GM11168 (cell line): ENCODE measurements around the gene GALNT18.

Experiments used
- in situ Hi-C: fragments of 300-500 bp; cut with MboI; formaldehyde crosslinking; loops from one replicate; pipeline ENCODE4 v1.12.0; 2022; ENCODE audit warnings: low sequenced_read_pairs; ENCODE audit not compliant: unreplicated experiment

Gene GALNT18

GRCh38 chr11:11445441-11446185 is 176.2 kb downstream of the GALNT18 start:
- in situ Hi-C loops: no loop called here

GRCh38 chr11:11444804-11445131 is 177.0 kb downstream of the GALNT18 start:
- in situ Hi-C loops: no loop called here

GRCh38 chr11:11444027-11444803 is 177.6 kb downstream of the GALNT18 start:
- in situ Hi-C loops: no loop called here

- in situ Hi-C loops: no loop called here
Measured at GRCh38 chr11:11442791-11443190, 179.0 kb downstream of the GALNT18 start.

GRCh38 chr11:11441516-11441915 is 180.3 kb downstream of the GALNT18 start:
- in situ Hi-C loops: no loop called here

- in situ Hi-C loops: no loop called here
Measured at GRCh38 chr11:11441091-11441490, 180.7 kb downstream of the GALNT18 start.

- in situ Hi-C loops: no loop called here
Measured at GRCh38 chr11:11440144-11440543, 181.7 kb downstream of the GALNT18 start.

- in situ Hi-C loops: no loop called here
Measured at GRCh38 chr11:11439591-11439990, 182.2 kb downstream of the GALNT18 start.

- in situ Hi-C loops: no loop called here
Measured at GRCh38 chr11:11436715-11437313, 185.0 kb downstream of the GALNT18 start.

GRCh38 chr11:11435635-11436034 is 186.2 kb downstream of the GALNT18 start:
- in situ Hi-C loops: no loop called here

GRCh38 chr11:11433960-11434359 is 187.8 kb downstream of the GALNT18 start:
- in situ Hi-C loops: no loop called here

GRCh38 chr11:11432621-11433319 is 189.0 kb downstream of the GALNT18 start:
- in situ Hi-C loops: no loop called here

GRCh38 chr11:11430431-11430830 is 191.4 kb downstream of the GALNT18 start:
- in situ Hi-C loops: no loop called here

GRCh38 chr11:11428714-11429113 is 193.1 kb downstream of the GALNT18 start:
- in situ Hi-C loops: no loop called here

- in situ Hi-C loops: no loop called here
Measured at GRCh38 chr11:11427542-11427941, 194.3 kb downstream of the GALNT18 start.

- in situ Hi-C loops: no loop called here
Measured at GRCh38 chr11:11427140-11427539, 194.7 kb downstream of the GALNT18 start.

- in situ Hi-C loops: no loop called here
Measured at GRCh38 chr11:11426226-11426952, 195.4 kb downstream of the GALNT18 start.

- in situ Hi-C loops: no loop called here
Measured at GRCh38 chr11:11425806-11426205, 196.0 kb downstream of the GALNT18 start.

GRCh38 chr11:11424688-11425087 is 197.1 kb downstream of the GALNT18 start:
- in situ Hi-C loops: no loop called here
